Breast epithelium (tissue), 4 donors: ENCODE results near the gene AKT3. TPM values are rescaled to one million over a fixed set of nuclear protein-coding genes. Genes with fewer than 3 reads are reported as not detected.
"Not testable (repeated sequence)": the region's sequence is repeated elsewhere in the genome, so short reads cannot be mapped to it uniquely, and the experiment has no call there.

ENCODE experiments used
- DNase-seq, 2 donors: peaks; one replicate each; pipeline ENCODE4 v3.0.0-alpha.2; 2019; ENCODE audit warnings: low spot score in 2 of 2
- H3K27ac ChIP-seq, 2 donors: fragments of 200-600 bp; sonication (generic) in 1 of 2; one replicate each; pipeline ENCODE4 v1.5.1; 2016 to 2019; ENCODE audit warnings: mild to moderate bottlenecking in 1 of 2
- H3K27me3 ChIP-seq, 2 donors: fragments of 200-600 bp; sonication (generic) in 1 of 2; one replicate each; pipeline versions ENCODE4 v1.5.1 to v1.6.0; 2017 to 2019; ENCODE audit warnings: control low read depth in 1 of 2, mild to moderate bottlenecking in 1 of 2
- H3K36me3 ChIP-seq: fragments of 200-600 bp; one replicate; pipeline ENCODE4 v1.5.1; 2019
- H3K4me1 ChIP-seq, 2 donors: fragments of 200-600 bp; sonication (generic); one replicate each; pipeline ENCODE4 v1.5.1; 2016 to 2019; ENCODE audit warnings: control low read depth in 1 of 2
- H3K4me3 ChIP-seq, 3 donors: fragments of 200-600 bp; sonication (generic); 1 replicate in 2 of 3; 2 replicates in 1 of 3; pipeline ENCODE4 v1.5.1; 2016 to 2019; ENCODE audit warnings: mild to moderate bottlenecking in 3 of 3, moderate library complexity in 2 of 3
- H3K9me3 ChIP-seq, 2 donors: fragments of 200-600 bp; sonication (generic) in 1 of 2; one replicate each; pipeline ENCODE4 v1.5.1; 2016 to 2019; ENCODE audit warnings: control low read depth in 1 of 2
- CTCF ChIP-seq, 3 donors: fragments of 450-650 bp; IDR thresholded peaks; one replicate each; pipeline ENCODE4 v1.5.1; 2016 to 2017; ENCODE audit warnings: antibody characterized with exemption in 3 of 3, mild to moderate bottlenecking in 3 of 3, moderate library complexity in 3 of 3
- POLR2A ChIP-seq: fragments of 450-650 bp; IDR thresholded peaks from one replicate; pipeline ENCODE4 v1.6.1; 2016; ENCODE audit warnings: antibody characterized with exemption, mild to moderate bottlenecking, moderate library complexity
- POLR2AphosphoS5 ChIP-seq, 3 donors: sonication (generic); formaldehyde crosslinking; IDR thresholded peaks; one replicate each; pipeline ENCODE4 v1.6.1; 2017; ENCODE audit warnings: antibody characterized with exemption in 3 of 3
- intact Hi-C: fragments of 100-400 bp; cut with DNase I; formaldehyde crosslinking; loops from one replicate; pipeline ENCODE4 v1.15.1; 2023; ENCODE audit warnings: low total_unique reads
- total RNA-seq, 3 donors: library from RNA; depleted of rRNA; stranded (reverse); fragments of >200 nt; gene quantifications; one replicate each; pipeline ENCODE4 v1.1.0, GENCODE V29; 2016

AKT3 gene
- total RNA-seq, 3 donors from 2014 or later: 49.6 to 58.7 (median 58.7) TPM

DNA sequence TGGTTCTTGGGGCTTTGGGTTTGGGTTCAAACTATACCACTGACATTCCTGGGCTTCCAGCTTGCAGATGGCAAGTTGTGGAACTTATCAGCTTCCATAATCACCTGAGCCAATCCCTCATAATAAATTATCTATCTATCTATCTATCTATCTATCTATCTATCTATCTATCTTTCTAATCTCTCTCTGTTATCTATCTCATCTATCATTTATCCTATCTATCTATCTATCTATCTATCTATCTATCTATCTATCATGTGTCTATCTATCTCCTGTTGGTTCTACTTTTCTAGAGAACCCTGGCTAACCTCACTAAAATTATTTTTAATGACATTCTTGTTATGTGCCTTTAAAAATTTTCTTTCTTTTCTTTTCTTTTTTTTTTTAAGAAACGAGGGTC lies 35.8 kb upstream of the AKT3 start:
- TF ChIP-seq CTCF (IDR thresholded peaks at IDR 0.05) (no peak), POLR2A (no peak), POLR2AphosphoS5 (IDR thresholded peaks at IDR 0.05) (no peak)
- H3K4me1 ChIP-seq: no peaks in the 10 kb centered on the region
- intact Hi-C loops: no loop called here
- H3K27ac ChIP-seq: no peak overlapping the region
- H3K9me3 ChIP-seq: no peaks in the 10 kb centered on the region
- no peak for DNase-seq
- H3K4me3 ChIP-seq: no peak overlapping the region
- no peaks in the 10 kb centered on the region for H3K36me3 ChIP-seq
- H3K27me3 ChIP-seq: no peaks in the 10 kb centered on the region

DNA sequence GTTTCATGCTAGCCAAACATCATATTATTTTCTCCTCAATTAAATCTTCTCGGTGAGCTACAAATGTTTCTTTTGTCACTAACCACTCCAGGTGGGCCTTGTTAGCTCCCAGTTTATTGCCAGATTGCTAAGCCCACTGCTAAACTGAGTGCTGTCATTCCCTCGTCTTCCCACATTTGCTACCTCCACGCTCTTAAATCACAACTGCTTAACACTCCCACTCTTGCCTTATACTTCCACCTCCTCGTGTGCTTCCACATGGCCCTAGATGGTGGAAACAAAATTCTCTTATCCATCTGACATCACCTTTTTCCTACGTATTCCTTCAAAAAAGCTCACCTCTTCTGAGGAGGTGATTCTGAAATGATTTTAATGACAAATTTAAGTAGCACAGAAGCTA lies 34.6 kb upstream of the AKT3 start:
- Histone ChIP-seq H3K27me3 (no peaks in the 10 kb centered on the region), H3K27ac (no peak overlapping the region), H3K4me1 (no peaks in the 10 kb centered on the region), H3K36me3 (no peaks in the 10 kb centered on the region), H3K4me3 (no peak overlapping the region), H3K9me3 (no peaks in the 10 kb centered on the region)
- intact Hi-C loops: no loop called here
- TF ChIP-seq CTCF (IDR thresholded peaks at IDR 0.05) (no peak), POLR2AphosphoS5 (IDR thresholded peaks at IDR 0.05) (no peak)
- DNase-seq: no peak

- no peaks in the 10 kb centered on the region for H3K27me3 ChIP-seq
- H3K36me3 ChIP-seq: no peaks in the 10 kb centered on the region
- H3K4me3 ChIP-seq: no peak overlapping the region
- intact Hi-C loops: no loop called here
- TF ChIP-seq POLR2AphosphoS5 (IDR thresholded peaks at IDR 0.05) (no peak), CTCF (IDR thresholded peaks at IDR 0.05) (no peak), POLR2A (no peak)
- DNase-seq: no peak
- no peaks in the 10 kb centered on the region for H3K4me1 ChIP-seq
- H3K27ac ChIP-seq: no peak overlapping the region
- H3K9me3 ChIP-seq: no peaks in the 10 kb centered on the region
Observed at GRCh38 chr1:243883551-243883950, 33.5 kb upstream of the AKT3 start.

- Histone ChIP-seq H3K9me3 (no peaks in the 10 kb centered on the region), H3K36me3 (no peaks in the 10 kb centered on the region), H3K4me3 (no peak overlapping the region), H3K4me1 (no peaks in the 10 kb centered on the region), H3K27me3 (no peaks in the 10 kb centered on the region), H3K27ac (no peak overlapping the region)
- TF ChIP-seq POLR2A: no peak
- intact Hi-C loops: no loop called here
- no peak for DNase-seq
Observed at GRCh38 chr1:243882276-243882675, 32.2 kb upstream of the AKT3 start.

DNA sequence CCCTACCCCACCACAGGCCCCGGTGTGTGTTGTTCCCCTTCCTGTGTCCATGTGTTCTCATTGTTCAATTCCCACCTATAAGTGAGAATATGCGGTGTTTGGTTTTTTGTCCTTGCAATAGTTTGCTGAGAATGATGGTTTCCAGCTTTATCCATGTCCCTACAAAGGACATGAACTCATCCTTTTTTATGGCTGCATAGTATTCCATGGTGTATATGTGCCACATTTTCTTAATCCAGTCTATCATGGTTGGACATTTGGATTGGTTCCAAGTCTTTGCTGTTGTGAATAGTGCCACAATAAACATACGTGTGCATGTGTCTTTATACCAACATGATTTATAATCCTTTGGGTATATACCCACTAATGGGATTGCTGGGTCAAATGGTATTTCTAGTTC lies 27.0 kb upstream of the AKT3 start:
- intact Hi-C loops, DNase-seq, H3K4me3 ChIP-seq, H3K36me3 ChIP-seq, H3K27me3 ChIP-seq, H3K4me1 ChIP-seq, H3K27ac ChIP-seq: not testable (repeated sequence)
- peaks cover 0 to 17% of the 10 kb centered on the region in 2 donors for H3K9me3 ChIP-seq

- intact Hi-C loops: no loop called here
- H3K27me3 ChIP-seq: no peaks in the 10 kb centered on the region
- no peak for TF ChIP-seq POLR2A
- TF ChIP-seq POLR2AphosphoS5 (IDR thresholded peaks at IDR 0.05): no peak
- TF ChIP-seq CTCF (IDR thresholded peaks at IDR 0.05): no peak
- H3K9me3 ChIP-seq: no peaks in the 10 kb centered on the region
- no peaks in the 10 kb centered on the region for H3K4me1 ChIP-seq
- H3K4me3 ChIP-seq: no peak overlapping the region
- no peak overlapping the region for H3K27ac ChIP-seq
- H3K36me3 ChIP-seq: no peaks in the 10 kb centered on the region
- DNase-seq: no peak
Observed at GRCh38 chr1:243855616-243856318, 5.7 kb upstream of the AKT3 start.
